Type B pancreatic cell (in vitro differentiated cells): ENCODE measurements around the gene CRELD2. TPM values are rescaled to one million over a fixed set of nuclear protein-coding genes. Genes with fewer than 3 reads are reported as not detected.
"Not testable (repeated sequence)": the region's sequence is repeated elsewhere in the genome, so short reads cannot be mapped to it uniquely, and the experiment has no call there.

Source experiments
- DNase-seq: peaks from one replicate; pipeline ENCODE4 v3.0.0; 2021; ENCODE audit warnings: mixed read lengths; ENCODE audit not compliant: unreplicated experiment; ENCODE audit errors: extremely low spot score
- H3K27ac Mint-ChIP-seq: 2 replicates; pipeline ENCODE4 v1.8.0; 2021; ENCODE audit warnings: mild to moderate bottlenecking, mixed read lengths
- H3K27me3 Mint-ChIP-seq: 2 replicates; pipeline ENCODE4 v1.8.0; 2021; ENCODE audit warnings: mixed read lengths
- H3K36me3 Mint-ChIP-seq: 2 replicates; pipeline ENCODE4 v1.8.0; 2021; ENCODE audit warnings: mixed read lengths
- H3K4me1 Mint-ChIP-seq: one replicate; pipeline ENCODE4 v1.8.0; 2021; ENCODE audit warnings: mixed read lengths; ENCODE audit not compliant: unreplicated experiment
- H3K4me3 Mint-ChIP-seq: 2 replicates; pipeline ENCODE4 v1.8.0; 2021; ENCODE audit warnings: mild to moderate bottlenecking, mixed read lengths
- H3K9me3 Mint-ChIP-seq: 2 replicates; pipeline ENCODE4 v1.8.0; 2021; ENCODE audit warnings: mixed read lengths
- total RNA-seq: library from RNA; stranded (reverse); gene quantifications from 2 replicates; pipeline ENCODE4 v1.2.1, GENCODE V29; 2021; ENCODE audit warnings: low replicate concordance
- TF ChIP-seq, protein P1 (sequence below): fragments of 200-600 bp; sonication (generic); conservative IDR thresholded peaks from 2 replicates; pipeline ENCODE4 v1.5.0; 2021; ENCODE audit warnings: antibody characterized with exemption, mild to moderate bottlenecking

Gene CRELD2
- total RNA-seq, 1 donor from 2014 or later = 55.8 TPM

DNA sequence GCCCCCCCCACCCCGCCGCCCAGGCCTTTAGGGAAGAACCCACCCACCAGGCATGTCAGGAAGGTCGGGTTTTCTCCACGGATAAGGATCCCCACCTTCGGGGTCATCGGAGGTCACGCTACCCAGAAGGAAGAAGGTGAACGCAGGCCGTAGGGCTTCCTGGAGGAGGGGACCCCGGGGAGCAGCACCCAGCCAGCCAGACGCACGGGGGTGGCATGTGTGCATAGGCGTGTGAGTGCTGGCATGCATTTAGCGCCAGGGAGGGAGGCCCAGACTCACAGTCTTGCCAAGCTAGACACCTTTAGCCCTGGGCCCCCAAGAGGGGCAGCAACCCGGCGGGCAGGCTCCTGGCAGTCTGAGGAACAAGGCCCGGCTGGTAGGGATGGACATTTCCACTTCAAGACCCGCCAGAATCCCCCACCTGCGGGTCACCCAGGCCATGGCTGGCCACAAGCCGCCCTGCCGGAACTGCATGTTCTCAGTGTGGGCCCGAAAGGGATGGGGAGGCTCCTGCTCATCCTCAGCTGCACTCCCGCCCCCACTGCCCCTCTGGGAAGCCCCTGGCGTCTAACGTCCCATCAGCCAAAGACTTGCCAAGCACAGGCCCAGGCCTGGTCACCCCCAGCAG lies 25.5 kb downstream of the CRELD2 start:
- Mint-ChIP-seq H3K27ac (no peak overlapping the region), H3K4me3 (no peak overlapping the region), H3K9me3 (no peaks in the 10 kb centered on the region), H3K36me3 (no peaks in the 10 kb centered on the region), H3K27me3 (no peaks in the 10 kb centered on the region), H3K4me1 (peaks cover 17% of the 10 kb centered on the region)
- DNase-seq = no peak
- TF ChIP-seq, protein P1, sequence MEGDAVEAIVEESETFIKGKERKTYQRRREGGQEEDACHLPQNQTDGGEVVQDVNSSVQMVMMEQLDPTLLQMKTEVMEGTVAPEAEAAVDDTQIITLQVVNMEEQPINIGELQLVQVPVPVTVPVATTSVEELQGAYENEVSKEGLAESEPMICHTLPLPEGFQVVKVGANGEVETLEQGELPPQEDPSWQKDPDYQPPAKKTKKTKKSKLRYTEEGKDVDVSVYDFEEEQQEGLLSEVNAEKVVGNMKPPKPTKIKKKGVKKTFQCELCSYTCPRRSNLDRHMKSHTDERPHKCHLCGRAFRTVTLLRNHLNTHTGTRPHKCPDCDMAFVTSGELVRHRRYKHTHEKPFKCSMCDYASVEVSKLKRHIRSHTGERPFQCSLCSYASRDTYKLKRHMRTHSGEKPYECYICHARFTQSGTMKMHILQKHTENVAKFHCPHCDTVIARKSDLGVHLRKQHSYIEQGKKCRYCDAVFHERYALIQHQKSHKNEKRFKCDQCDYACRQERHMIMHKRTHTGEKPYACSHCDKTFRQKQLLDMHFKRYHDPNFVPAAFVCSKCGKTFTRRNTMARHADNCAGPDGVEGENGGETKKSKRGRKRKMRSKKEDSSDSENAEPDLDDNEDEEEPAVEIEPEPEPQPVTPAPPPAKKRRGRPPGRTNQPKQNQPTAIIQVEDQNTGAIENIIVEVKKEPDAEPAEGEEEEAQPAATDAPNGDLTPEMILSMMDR = no peak

DNA sequence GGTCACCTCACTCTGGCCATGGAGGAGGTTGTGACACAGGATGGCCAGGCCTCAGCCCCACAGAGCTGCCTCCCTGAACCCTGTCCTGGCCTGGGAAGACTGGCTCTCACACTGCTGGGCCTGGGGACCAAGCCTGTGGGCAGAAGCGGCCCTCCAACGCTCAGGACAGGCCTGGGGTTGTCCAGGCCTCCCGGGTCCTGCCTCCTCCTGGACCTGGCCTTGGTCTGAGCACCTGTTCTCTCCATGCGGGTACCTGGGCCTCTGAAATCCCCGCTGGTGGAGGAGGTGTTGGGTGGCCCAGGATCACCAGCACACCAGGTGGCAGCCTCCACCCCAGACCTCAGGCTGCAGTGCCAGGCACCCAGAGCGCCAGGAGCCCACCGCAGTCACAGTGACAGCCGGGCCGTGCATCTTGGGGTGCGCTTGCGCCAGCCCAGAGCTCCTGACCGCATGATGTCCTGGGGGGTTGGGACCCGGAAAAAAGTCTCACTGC lies 26.0 kb downstream of the CRELD2 start:
- Mint-ChIP-seq H3K9me3 (no peaks in the 10 kb centered on the region), H3K27me3 (no peaks in the 10 kb centered on the region)
- TF ChIP-seq, protein P1 = no peak

DNA sequence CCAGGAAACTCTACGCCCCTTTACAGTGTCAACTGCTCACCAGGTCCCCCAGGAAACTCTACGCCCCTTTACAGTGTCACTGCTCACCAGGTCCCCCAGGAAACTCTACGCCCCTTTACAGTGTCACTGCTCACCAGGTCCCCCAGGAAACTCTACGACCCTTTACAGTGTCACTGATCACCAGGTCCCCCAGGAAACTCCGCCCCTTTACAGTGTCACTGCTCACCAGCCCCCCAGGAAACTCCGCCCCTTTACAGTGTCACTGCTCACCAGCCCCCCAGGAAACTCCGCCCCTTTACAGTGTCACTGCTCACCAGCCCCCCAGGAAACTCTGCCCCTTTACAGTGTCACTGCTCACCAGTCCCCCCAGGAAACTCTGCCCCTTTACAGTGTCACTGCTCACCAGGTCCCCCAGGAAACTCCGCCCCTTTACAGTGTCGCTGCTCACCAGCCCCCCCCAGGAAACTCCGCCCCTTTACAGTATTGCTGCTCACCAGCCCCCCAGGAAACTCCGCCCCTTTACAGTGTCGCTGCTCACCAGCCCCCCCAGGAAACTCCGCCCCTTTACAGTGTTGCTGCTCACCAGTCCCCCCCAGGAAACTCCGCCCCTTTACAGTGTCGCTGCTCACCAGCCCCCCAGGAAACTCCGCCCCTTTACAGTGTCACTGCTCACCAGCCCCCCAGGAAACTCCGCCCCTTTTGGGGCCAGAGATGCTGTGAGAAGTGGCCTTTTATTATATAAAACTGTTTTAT lies 26.8 kb downstream of the CRELD2 start:
- Mint-ChIP-seq H3K4me1 (peaks cover 12% of the 10 kb centered on the region), H3K27ac (peak overlapping the region; percentile 77)
- H3K36me3 Mint-ChIP-seq, H3K4me3 Mint-ChIP-seq, H3K27me3 Mint-ChIP-seq, H3K9me3 Mint-ChIP-seq, DNase-seq: not testable (repeated sequence)

More for the DNA sequence above, 26.0 kb downstream of the CRELD2 start:
- H3K27ac Mint-ChIP-seq = no peak overlapping the region
- no peaks in the 10 kb centered on the region for H3K36me3 Mint-ChIP-seq
- no peak overlapping the region for H3K4me3 Mint-ChIP-seq
- peaks cover 15% of the 10 kb centered on the region for H3K4me1 Mint-ChIP-seq
- DNase-seq = no peak

DNA sequence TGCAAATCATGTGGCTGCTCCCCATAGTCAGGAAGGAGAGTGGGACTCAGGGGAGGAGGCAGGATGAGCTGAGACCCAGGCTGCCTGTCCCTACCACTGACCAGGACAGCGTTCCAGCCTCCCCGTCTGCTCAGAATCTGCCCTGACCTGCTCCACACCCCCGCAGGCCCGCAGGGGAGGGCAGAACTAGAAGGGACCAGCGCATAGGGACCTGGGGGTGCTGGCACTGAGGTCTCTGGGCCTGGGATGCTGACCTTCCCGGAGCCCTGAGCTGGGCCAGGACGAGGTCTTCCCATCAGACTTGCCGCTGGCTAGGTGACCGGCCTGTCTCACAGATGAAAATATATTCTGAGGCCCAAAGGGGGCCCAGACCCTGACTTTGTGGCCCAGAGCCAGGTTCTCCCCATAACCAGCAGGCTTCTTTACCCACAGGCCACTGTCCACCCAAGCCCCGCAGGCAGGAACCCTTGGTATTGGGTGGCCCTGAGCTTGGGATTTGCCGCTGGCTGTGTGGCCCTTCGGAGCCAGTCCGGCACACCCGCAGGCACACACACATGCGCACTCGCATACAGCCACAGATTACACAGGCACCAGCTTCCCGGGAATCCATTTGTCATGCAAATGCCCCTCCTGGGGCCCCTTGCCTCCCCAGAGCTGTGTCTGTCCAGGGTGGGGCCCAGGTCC lies 28.3 kb downstream of the CRELD2 start:
- TF ChIP-seq, protein P1 = no peak
- no peak for DNase-seq
- Mint-ChIP-seq H3K27ac (peak overlapping the region; percentile 77), H3K4me3 (no peak overlapping the region), H3K36me3 (no peaks in the 10 kb centered on the region), H3K27me3 (no peaks in the 10 kb centered on the region), H3K9me3 (no peaks in the 10 kb centered on the region), H3K4me1 (peaks cover 12% of the 10 kb centered on the region)

DNA sequence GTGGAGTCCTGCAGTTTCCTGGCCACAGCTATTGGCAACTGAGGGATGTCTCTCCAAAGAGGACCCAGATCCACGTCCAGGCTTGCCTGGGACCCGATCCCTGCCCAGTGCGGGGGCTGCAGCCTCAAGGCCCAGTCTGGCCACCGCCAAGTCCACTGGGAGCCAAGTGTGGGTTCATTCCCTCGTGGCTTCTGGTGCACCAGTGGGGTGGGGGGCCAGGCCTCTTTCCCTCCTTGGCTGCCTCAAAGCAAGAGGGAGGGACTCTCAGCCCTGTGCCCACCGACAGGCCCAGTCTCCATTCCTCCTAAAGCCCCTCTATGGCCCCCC lies 28.8 kb downstream of the CRELD2 start:
- H3K4me3 Mint-ChIP-seq = no peak overlapping the region
- H3K27me3 Mint-ChIP-seq = no peaks in the 10 kb centered on the region
- H3K4me1 Mint-ChIP-seq = peaks cover 15% of the 10 kb centered on the region

More for the DNA sequence above, 28.8 kb downstream of the CRELD2 start:
- H3K27ac Mint-ChIP-seq = peak overlapping the region; percentile 77
- TF ChIP-seq, protein P1 = no peak
- no peak for DNase-seq
- H3K9me3 Mint-ChIP-seq = no peaks in the 10 kb centered on the region
- no peaks in the 10 kb centered on the region for H3K36me3 Mint-ChIP-seq
